ENCODE data around the gene ELFN1.

Gene ELFN1

GRCh38 chr7:1664711-1665548, 5.1 kb upstream of the ELFN1 start:
- Histone ChIP-seq H3K4me3 (ENCODE audit: extremely low read depth, insufficient read depth, low read length, poor library complexity, severe bottlenecking) (peak overlapping the region; percentile 54), H3K36me3 (ENCODE audit: control insufficient read depth, insufficient read depth, low read length) (no peaks in the 10 kb centered on the region), H3K9me3 (ENCODE audit: control insufficient read depth, low read length) (no peaks in the 10 kb centered on the region), H3K4me1 (ENCODE audit: control insufficient read depth, insufficient read depth, low read length, poor library complexity, severe bottlenecking) (peaks cover 18% of the 10 kb centered on the region), H3K27ac (ENCODE audit: low read depth, low read length, severe bottlenecking) (peak overlapping the region; percentile 71)
- 0 to 1% methylated on average over 39 to 53 of the region's 95 CpGs for WGBS, 2 experiments (ENCODE audit: insufficient coverage in 2 of 2)

GRCh38 chr7:1665549-1666316, 4.3 kb upstream of the ELFN1 start:
- WGBS, 2 experiments (ENCODE audit: insufficient coverage in 2 of 2): 0 to 1% methylated on average over 34 to 44 of the region's 98 CpGs
- Histone ChIP-seq H3K9me3 (ENCODE audit: control insufficient read depth, low read length) (no peaks in the 10 kb centered on the region), H3K4me1 (ENCODE audit: control insufficient read depth, insufficient read depth, low read length, poor library complexity, severe bottlenecking) (peaks cover 18% of the 10 kb centered on the region), H3K4me3 (ENCODE audit: extremely low read depth, insufficient read depth, low read length, poor library complexity, severe bottlenecking) (peak overlapping the region; percentile 66), H3K36me3 (ENCODE audit: control insufficient read depth, insufficient read depth, low read length) (no peaks in the 10 kb centered on the region), H3K27ac (ENCODE audit: low read depth, low read length, severe bottlenecking) (no peak overlapping the region)

GRCh38 chr7:1666317-1666822, 3.7 kb upstream of the ELFN1 start:
- peak overlapping the region; percentile 66 for H3K4me3 ChIP-seq (ENCODE audit: extremely low read depth, insufficient read depth, low read length, poor library complexity, severe bottlenecking)
- 0 to 3% methylated on average over 15 to 29 of the region's 58 CpGs for WGBS, 2 experiments (ENCODE audit: insufficient coverage in 2 of 2)
- H3K4me1 ChIP-seq (ENCODE audit: control insufficient read depth, insufficient read depth, low read length, poor library complexity, severe bottlenecking): peaks cover 18% of the 10 kb centered on the region
- H3K36me3 ChIP-seq (ENCODE audit: control insufficient read depth, insufficient read depth, low read length): no peaks in the 10 kb centered on the region
- H3K27ac ChIP-seq (ENCODE audit: low read depth, low read length, severe bottlenecking): no peak overlapping the region
- no peaks in the 10 kb centered on the region for H3K9me3 ChIP-seq (ENCODE audit: control insufficient read depth, low read length)

- Histone ChIP-seq H3K36me3 (ENCODE audit: control insufficient read depth, insufficient read depth, low read length) (no peaks in the 10 kb centered on the region), H3K4me1 (ENCODE audit: control insufficient read depth, insufficient read depth, low read length, poor library complexity, severe bottlenecking) (peaks cover 18% of the 10 kb centered on the region), H3K27ac (ENCODE audit: low read depth, low read length, severe bottlenecking) (no peak overlapping the region), H3K4me3 (ENCODE audit: extremely low read depth, insufficient read depth, low read length, poor library complexity, severe bottlenecking) (peak overlapping the region; percentile 66), H3K9me3 (ENCODE audit: control insufficient read depth, low read length) (no peaks in the 10 kb centered on the region)
- 1% methylated on average over 53 to 55 of the region's 70 CpGs for WGBS, 2 experiments (ENCODE audit: insufficient coverage in 2 of 2)
Observed at GRCh38 chr7:1666823-1667565, 3.1 kb upstream of the ELFN1 start.

- H3K27ac ChIP-seq (ENCODE audit: low read depth, low read length, severe bottlenecking): no peak overlapping the region
Observed at GRCh38 chr7:1667566-1668395, 2.3 kb upstream of the ELFN1 start.

GRCh38 chr7:1668396-1669063, 1.5 kb upstream of the ELFN1 start:
- H3K4me1 ChIP-seq (ENCODE audit: control insufficient read depth, insufficient read depth, low read length, poor library complexity, severe bottlenecking): peaks cover 17% of the 10 kb centered on the region
- no peaks in the 10 kb centered on the region for H3K36me3 ChIP-seq (ENCODE audit: control insufficient read depth, insufficient read depth, low read length)
- peak overlapping the region; percentile 66 for H3K4me3 ChIP-seq (ENCODE audit: extremely low read depth, insufficient read depth, low read length, poor library complexity, severe bottlenecking)
- WGBS, 2 experiments (ENCODE audit: insufficient coverage in 2 of 2): 35 to 50% methylated on average over 18 of the region's 20 CpGs
- H3K27ac ChIP-seq (ENCODE audit: low read depth, low read length, severe bottlenecking): peak overlapping the region; percentile 74
- no peaks in the 10 kb centered on the region for H3K9me3 ChIP-seq (ENCODE audit: control insufficient read depth, low read length)

More at GRCh38 chr7:1667566-1668395, 2.3 kb upstream of the ELFN1 start:
- Histone ChIP-seq H3K4me3 (ENCODE audit: extremely low read depth, insufficient read depth, low read length, poor library complexity, severe bottlenecking) (peak overlapping the region; percentile 66), H3K9me3 (ENCODE audit: control insufficient read depth, low read length) (no peaks in the 10 kb centered on the region), H3K4me1 (ENCODE audit: control insufficient read depth, insufficient read depth, low read length, poor library complexity, severe bottlenecking) (peaks cover 18% of the 10 kb centered on the region), H3K36me3 (ENCODE audit: control insufficient read depth, insufficient read depth, low read length) (no peaks in the 10 kb centered on the region)
- 18% methylated on average over 33 to 38 of the region's 77 CpGs for WGBS, 2 experiments (ENCODE audit: insufficient coverage in 2 of 2)

- Histone ChIP-seq H3K27ac (ENCODE audit: low read depth, low read length, severe bottlenecking) (peak overlapping the region; percentile 74), H3K9me3 (ENCODE audit: control insufficient read depth, low read length) (no peaks in the 10 kb centered on the region), H3K4me3 (ENCODE audit: extremely low read depth, insufficient read depth, low read length, poor library complexity, severe bottlenecking) (peak overlapping the region; percentile 26), H3K36me3 (ENCODE audit: control insufficient read depth, insufficient read depth, low read length) (no peaks in the 10 kb centered on the region), H3K4me1 (ENCODE audit: control insufficient read depth, insufficient read depth, low read length, poor library complexity, severe bottlenecking) (peaks cover 12% of the 10 kb centered on the region)
- 4 to 8% methylated on average over 39 to 55 of the region's 68 CpGs for WGBS, 2 experiments (ENCODE audit: insufficient coverage in 2 of 2)
Observed at GRCh38 chr7:1669064-1669951, 769 bp upstream of the ELFN1 start.

- Histone ChIP-seq H3K9me3 (ENCODE audit: control insufficient read depth, low read length) (no peaks in the 10 kb centered on the region), H3K4me1 (ENCODE audit: control insufficient read depth, insufficient read depth, low read length, poor library complexity, severe bottlenecking) (peaks cover 14% of the 10 kb centered on the region), H3K27ac (ENCODE audit: low read depth, low read length, severe bottlenecking) (no peak overlapping the region), H3K36me3 (ENCODE audit: control insufficient read depth, insufficient read depth, low read length) (no peaks in the 10 kb centered on the region), H3K4me3 (ENCODE audit: extremely low read depth, insufficient read depth, low read length, poor library complexity, severe bottlenecking) (peak overlapping the region; percentile 58)
- WGBS, 2 experiments (ENCODE audit: insufficient coverage in 2 of 2): 33 to 42% methylated on average over 15 of the region's 26 CpGs
Observed at GRCh38 chr7:1670894-1671593, 967 bp downstream of the ELFN1 start.
